ENCODE results near the gene DOCK6.
"Not testable (repeated sequence)": the region's sequence is repeated elsewhere in the genome, so short reads cannot be mapped to it uniquely, and the experiment has no call there.

DNA sequence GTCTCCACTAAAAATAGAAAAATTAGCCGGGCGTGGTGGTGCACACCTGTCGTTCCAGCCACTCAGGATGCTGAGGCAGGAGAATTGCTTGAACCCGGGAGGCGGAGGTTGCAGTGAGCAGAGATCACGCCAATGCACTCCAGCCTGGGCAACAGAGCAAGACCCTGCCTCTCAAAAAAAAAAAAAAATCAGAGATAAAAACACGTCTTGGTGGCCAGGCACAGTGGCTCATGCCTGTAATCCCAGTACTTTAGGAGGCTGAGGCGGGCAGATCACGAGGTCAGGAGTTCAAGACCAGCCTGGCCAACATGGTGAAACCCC is 83.2 kb downstream of the DOCK6 start:
- TF ChIP-seq, protein P1, sequence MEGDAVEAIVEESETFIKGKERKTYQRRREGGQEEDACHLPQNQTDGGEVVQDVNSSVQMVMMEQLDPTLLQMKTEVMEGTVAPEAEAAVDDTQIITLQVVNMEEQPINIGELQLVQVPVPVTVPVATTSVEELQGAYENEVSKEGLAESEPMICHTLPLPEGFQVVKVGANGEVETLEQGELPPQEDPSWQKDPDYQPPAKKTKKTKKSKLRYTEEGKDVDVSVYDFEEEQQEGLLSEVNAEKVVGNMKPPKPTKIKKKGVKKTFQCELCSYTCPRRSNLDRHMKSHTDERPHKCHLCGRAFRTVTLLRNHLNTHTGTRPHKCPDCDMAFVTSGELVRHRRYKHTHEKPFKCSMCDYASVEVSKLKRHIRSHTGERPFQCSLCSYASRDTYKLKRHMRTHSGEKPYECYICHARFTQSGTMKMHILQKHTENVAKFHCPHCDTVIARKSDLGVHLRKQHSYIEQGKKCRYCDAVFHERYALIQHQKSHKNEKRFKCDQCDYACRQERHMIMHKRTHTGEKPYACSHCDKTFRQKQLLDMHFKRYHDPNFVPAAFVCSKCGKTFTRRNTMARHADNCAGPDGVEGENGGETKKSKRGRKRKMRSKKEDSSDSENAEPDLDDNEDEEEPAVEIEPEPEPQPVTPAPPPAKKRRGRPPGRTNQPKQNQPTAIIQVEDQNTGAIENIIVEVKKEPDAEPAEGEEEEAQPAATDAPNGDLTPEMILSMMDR (IDR thresholded peaks at IDR 0.05), result not testable (repeated sequence)
- not testable (repeated sequence) for TF ChIP-seq POLR2A (IDR thresholded peaks at IDR 0.05)
